DOHH2 (cell line): Measurements from ENCODE around the gene KCNJ6.
"Not testable (repeated sequence)": the region's sequence is repeated elsewhere in the genome, so short reads cannot be mapped to it uniquely, and the experiment has no call there.

ENCODE experiments used
- H3F3A ChIP-seq: fragments of 200-600 bp; sonication (generic), shearing (Covaris generic); 2 replicates; pipeline ENCODE4 v1.6.0; 2016; ENCODE audit warnings: antibody characterized with exemption, mild to moderate bottlenecking; ENCODE audit not compliant: control insufficient read depth, insufficient read depth
- H3K27ac ChIP-seq: fragments of 200-600 bp; sonication (generic); 2 replicates; pipeline ENCODE4 v1.5.1; 2014; ENCODE audit warnings: low read depth, mild to moderate bottlenecking, low read length, moderate library complexity
- H3K27me3 ChIP-seq: fragments of 200-600 bp; sonication (generic); 2 replicates; pipeline ENCODE4 v1.6.1; 2014; ENCODE audit warnings: mild to moderate bottlenecking, low read length, mixed read lengths; ENCODE audit not compliant: control insufficient read depth
- H3K36me3 ChIP-seq: fragments of 200-600 bp; sonication (generic); 2 replicates; pipeline ENCODE4 v1.6.1; 2014; ENCODE audit warnings: mild to moderate bottlenecking, low read length, moderate library complexity, mixed read lengths; ENCODE audit not compliant: control insufficient read depth
- H3K4me1 ChIP-seq: fragments of 200-600 bp; sonication (generic); 2 replicates; pipeline ENCODE4 v1.6.1; 2014; ENCODE audit warnings: mild to moderate bottlenecking, low read length, mixed read lengths; ENCODE audit not compliant: control insufficient read depth
- H3K4me2 ChIP-seq: fragments of 200-600 bp; sonication (generic); 2 replicates; pipeline ENCODE4 v1.6.0; 2014; ENCODE audit warnings: mild to moderate bottlenecking, low read length, moderate library complexity
- H3K4me3 ChIP-seq: fragments of 200-600 bp; sonication (generic); 2 replicates; pipeline ENCODE4 v1.5.1; 2014; ENCODE audit warnings: mild to moderate bottlenecking, low read length, mixed read lengths
- H3K79me2 ChIP-seq: fragments of 200-600 bp; sonication (generic); 2 replicates; pipeline ENCODE4 v1.6.1; 2014; ENCODE audit warnings: mild to moderate bottlenecking, low read length, mixed read lengths; ENCODE audit not compliant: control insufficient read depth
- H3K9me2 ChIP-seq: fragments of 200-600 bp; sonication (generic); replicated peaks from 2 replicates; pipeline ENCODE4 v1.6.1; 2014; ENCODE audit warnings: mild to moderate bottlenecking, low read length, mixed read lengths; ENCODE audit not compliant: control insufficient read depth
- H3K9me3 ChIP-seq: fragments of 200-600 bp; sonication (generic); 2 replicates; pipeline ENCODE4 v1.6.1; 2014; ENCODE audit warnings: antibody characterized with exemption, low read length, mixed read lengths; ENCODE audit not compliant: control insufficient read depth, insufficient read depth
- H4K20me1 ChIP-seq: fragments of 200-600 bp; sonication (generic); 2 replicates; pipeline ENCODE4 v1.6.0; 2014; ENCODE audit warnings: low read depth, mild to moderate bottlenecking, antibody characterized with exemption, low read length, moderate library complexity; ENCODE audit not compliant: control insufficient read depth, insufficient read depth
- CTCF ChIP-seq: fragments of 200-600 bp; sonication (generic); IDR thresholded peaks from one replicate; pipeline ENCODE4 v1.5.1; 2014; ENCODE audit warnings: antibody characterized with exemption, mild to moderate bottlenecking, low read depth, low read length; ENCODE audit not compliant: poor library complexity, severe bottlenecking
- EZH2phosphoT487 ChIP-seq: fragments of 200-600 bp; sonication (generic); IDR thresholded peaks from 2 replicates; pipeline ENCODE4 v1.6.1; 2017; ENCODE audit warnings: borderline replicate concordance, mild to moderate bottlenecking, antibody characterized with exemption, low read length, moderate library complexity, mixed read lengths

The KCNJ6 gene

GRCh38 chr21:37717534-37717933 is 198.7 kb downstream of the KCNJ6 start:
- TF ChIP-seq EZH2phosphoT487 (no peak), CTCF (no peak)
- no peaks in the 10 kb centered on the region for H3F3A ChIP-seq
- no peaks in the 10 kb centered on the region for H3K36me3 ChIP-seq
- H3K27me3 ChIP-seq: no peaks in the 10 kb centered on the region
- H3K79me2 ChIP-seq: no peaks in the 10 kb centered on the region
- H3K4me3 ChIP-seq: no peak overlapping the region
- H3K27ac ChIP-seq: no peak overlapping the region
- no peak overlapping the region for H3K4me2 ChIP-seq
- H3K9me2 ChIP-seq: no peaks in the 10 kb centered on the region
- H3K4me1 ChIP-seq: no peaks in the 10 kb centered on the region
- H3K9me3 ChIP-seq: no peaks in the 10 kb centered on the region
- H4K20me1 ChIP-seq: no peaks in the 10 kb centered on the region

GRCh38 chr21:37712569-37712934 is 203.7 kb downstream of the KCNJ6 start:
- not testable (repeated sequence) for H3K4me1 ChIP-seq, H3K27ac ChIP-seq, H3K79me2 ChIP-seq

GRCh38 chr21:37711836-37712568 is 204.3 kb downstream of the KCNJ6 start:
- H3K4me2 ChIP-seq: no peak overlapping the region
- no peaks in the 10 kb centered on the region for H3F3A ChIP-seq
- no peaks in the 10 kb centered on the region for H3K9me3 ChIP-seq
- no peak overlapping the region for H3K27ac ChIP-seq
- TF ChIP-seq CTCF (peak; percentile 85), EZH2phosphoT487 (no peak)
- H3K9me2 ChIP-seq: no peaks in the 10 kb centered on the region
- no peaks in the 10 kb centered on the region for H3K36me3 ChIP-seq
- H3K4me1 ChIP-seq: no peaks in the 10 kb centered on the region
- H4K20me1 ChIP-seq: no peaks in the 10 kb centered on the region
- no peaks in the 10 kb centered on the region for H3K27me3 ChIP-seq
- no peaks in the 10 kb centered on the region for H3K79me2 ChIP-seq
- H3K4me3 ChIP-seq: no peak overlapping the region

More at GRCh38 chr21:37712569-37712934, 203.7 kb downstream of the KCNJ6 start:
- not testable (repeated sequence) for H3K9me2 ChIP-seq, H4K20me1 ChIP-seq, H3K4me2 ChIP-seq, H3K4me3 ChIP-seq, H3F3A ChIP-seq, H3K36me3 ChIP-seq, H3K27me3 ChIP-seq, H3K9me3 ChIP-seq

- H3K79me2 ChIP-seq: no peaks in the 10 kb centered on the region
- H3K9me3 ChIP-seq: no peaks in the 10 kb centered on the region
- H3K4me3 ChIP-seq: no peak overlapping the region
- no peak overlapping the region for H3K4me2 ChIP-seq
- TF ChIP-seq EZH2phosphoT487: no peak
- TF ChIP-seq CTCF: no peak
- no peaks in the 10 kb centered on the region for H3K36me3 ChIP-seq
- H3K27me3 ChIP-seq: no peaks in the 10 kb centered on the region
- H3K9me2 ChIP-seq: no peaks in the 10 kb centered on the region
- no peaks in the 10 kb centered on the region for H4K20me1 ChIP-seq
- H3K4me1 ChIP-seq: no peaks in the 10 kb centered on the region
- no peak overlapping the region for H3K27ac ChIP-seq
- H3F3A ChIP-seq: no peaks in the 10 kb centered on the region
Observed at GRCh38 chr21:37711286-37711829, 204.9 kb downstream of the KCNJ6 start.
